Tibial artery (tissue), 4 donors: ENCODE data around the gene APOLD1.
"Not testable (repeated sequence)": the region's sequence is repeated elsewhere in the genome, so short reads cannot be mapped to it uniquely, and the experiment has no call there.

Experiments used
- DNase-seq, 2 donors: peaks; one replicate each; pipeline ENCODE4 v3.0.0-alpha.2; 2019
- H3K27ac ChIP-seq, 2 donors: fragments of 200-600 bp; sonication (generic) in 1 of 2; 1 replicate in 1 of 2; 2 replicates in 1 of 2; pipeline ENCODE4 v1.5.1; 2018 to 2019; ENCODE audit warnings: mild to moderate bottlenecking in 1 of 2
- H3K27me3 ChIP-seq, 2 donors: fragments of 200-600 bp; sonication (generic) in 1 of 2; one replicate each; pipeline versions ENCODE4 v1.5.1 to v1.6.0; 2016 to 2019
- H3K36me3 ChIP-seq, 3 donors: fragments of 200-600 bp; sonication (generic) in 2 of 3; one replicate each; pipeline ENCODE4 v1.5.1; 2016 to 2019; ENCODE audit warnings: mild to moderate bottlenecking in 2 of 3
- H3K4me1 ChIP-seq, 4 donors: fragments of 200-600 bp; sonication (generic) in 2 of 4; 1 replicate in 3 of 4; 2 replicates in 1 of 4; pipeline ENCODE4 v1.5.1; 2016 to 2019
- H3K4me3 ChIP-seq, 2 donors: fragments of 200-600 bp; sonication (generic) in 1 of 2; 1 replicate in 1 of 2; 2 replicates in 1 of 2; pipeline ENCODE4 v1.5.1; 2018 to 2019; ENCODE audit warnings: mild to moderate bottlenecking in 2 of 2
- H3K9me3 ChIP-seq, 3 donors: fragments of 200-600 bp; sonication (generic) in 1 of 3; one replicate each; pipeline ENCODE4 v1.5.1; 2016 to 2019
- intact Hi-C: fragments of 100-400 bp; cut with DNase I; formaldehyde crosslinking; loops from one replicate; pipeline ENCODE4 v1.15.0; 2023; ENCODE audit warnings: low total_unique reads
- TF ChIP-seq, protein P1 (sequence below), 2 experiments: fragments of 200-600 bp in 1 of 2; fragments of 450-650 bp in 1 of 2; IDR thresholded peaks; one replicate each; pipeline ENCODE4 v1.5.1; 2017 to 2019; ENCODE audit warnings: antibody characterized with exemption in 2 of 2, mild to moderate bottlenecking in 1 of 2, moderate library complexity in 1 of 2

APOLD1 gene

DNA sequence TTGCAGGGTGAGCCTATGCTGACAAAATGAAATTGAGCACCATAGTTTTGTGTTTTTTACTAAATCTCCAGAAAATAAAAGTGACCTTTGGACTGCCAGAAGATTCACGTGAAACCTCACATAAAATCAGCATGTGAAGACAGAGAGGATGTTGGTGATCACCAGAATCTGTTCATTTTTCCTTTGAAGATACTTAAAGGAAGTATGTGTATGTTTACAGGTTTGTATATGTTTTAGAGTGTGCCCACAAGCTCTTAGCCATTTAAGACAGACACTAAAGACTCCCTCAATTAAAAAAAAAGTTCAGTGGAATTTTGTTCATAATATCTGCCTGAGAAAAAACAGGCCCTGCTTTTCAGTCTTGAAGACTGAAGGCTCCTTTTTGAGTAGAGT, 53.5 kb downstream of the APOLD1 start:
- H3K4me1 ChIP-seq, result peaks cover 0 to 10% (median 0%) of the 10 kb centered on the region in 4 donors
- intact Hi-C loops, result loop anchor here (10.0 kb wide), 2 partner anchors 46 to 376 kb away; no protein-coding TSS in a partner anchor
- H3K9me3 ChIP-seq, result no peaks in the 10 kb centered on the region
- no peak for DNase-seq
- no peaks in the 10 kb centered on the region for H3K27me3 ChIP-seq
- TF ChIP-seq, protein P1, sequence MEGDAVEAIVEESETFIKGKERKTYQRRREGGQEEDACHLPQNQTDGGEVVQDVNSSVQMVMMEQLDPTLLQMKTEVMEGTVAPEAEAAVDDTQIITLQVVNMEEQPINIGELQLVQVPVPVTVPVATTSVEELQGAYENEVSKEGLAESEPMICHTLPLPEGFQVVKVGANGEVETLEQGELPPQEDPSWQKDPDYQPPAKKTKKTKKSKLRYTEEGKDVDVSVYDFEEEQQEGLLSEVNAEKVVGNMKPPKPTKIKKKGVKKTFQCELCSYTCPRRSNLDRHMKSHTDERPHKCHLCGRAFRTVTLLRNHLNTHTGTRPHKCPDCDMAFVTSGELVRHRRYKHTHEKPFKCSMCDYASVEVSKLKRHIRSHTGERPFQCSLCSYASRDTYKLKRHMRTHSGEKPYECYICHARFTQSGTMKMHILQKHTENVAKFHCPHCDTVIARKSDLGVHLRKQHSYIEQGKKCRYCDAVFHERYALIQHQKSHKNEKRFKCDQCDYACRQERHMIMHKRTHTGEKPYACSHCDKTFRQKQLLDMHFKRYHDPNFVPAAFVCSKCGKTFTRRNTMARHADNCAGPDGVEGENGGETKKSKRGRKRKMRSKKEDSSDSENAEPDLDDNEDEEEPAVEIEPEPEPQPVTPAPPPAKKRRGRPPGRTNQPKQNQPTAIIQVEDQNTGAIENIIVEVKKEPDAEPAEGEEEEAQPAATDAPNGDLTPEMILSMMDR (IDR thresholded peaks at IDR 0.05), result no peak
- H3K4me3 ChIP-seq, result no peak overlapping the region
- no peak overlapping the region for H3K27ac ChIP-seq
- H3K36me3 ChIP-seq, result peaks cover 0 to under 1% (median 0%) of the 10 kb centered on the region in 3 donors

DNA sequence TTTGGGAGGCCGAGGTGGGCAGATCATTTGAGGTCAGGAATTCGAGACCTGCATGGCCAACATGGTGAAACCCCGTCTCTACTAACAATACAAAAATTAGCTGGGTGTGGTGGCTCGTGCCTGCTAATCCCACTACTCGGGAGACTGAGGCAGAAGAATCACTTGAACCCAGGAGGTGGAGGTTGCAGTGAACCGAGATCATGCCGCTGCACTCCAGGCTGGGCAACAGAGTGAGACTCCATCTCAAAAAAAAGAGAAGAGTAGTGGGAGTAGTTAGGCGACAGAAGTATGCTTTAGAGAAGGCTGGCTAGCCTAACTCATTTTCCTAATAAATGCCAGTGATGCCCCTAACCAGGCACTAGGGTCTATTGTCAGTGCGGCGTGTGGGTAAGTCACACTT, 54.0 kb downstream of the APOLD1 start:
- intact Hi-C loops, result loop anchor here (10.0 kb wide), 2 partner anchors 45 to 375 kb away; no protein-coding TSS in a partner anchor
- H3K4me1 ChIP-seq, result peaks cover 0 to 10% (median 0%) of the 10 kb centered on the region in 4 donors
- H3K27ac ChIP-seq, H3K36me3 ChIP-seq, H3K9me3 ChIP-seq, DNase-seq, H3K27me3 ChIP-seq, H3K4me3 ChIP-seq: not testable (repeated sequence)

DNA sequence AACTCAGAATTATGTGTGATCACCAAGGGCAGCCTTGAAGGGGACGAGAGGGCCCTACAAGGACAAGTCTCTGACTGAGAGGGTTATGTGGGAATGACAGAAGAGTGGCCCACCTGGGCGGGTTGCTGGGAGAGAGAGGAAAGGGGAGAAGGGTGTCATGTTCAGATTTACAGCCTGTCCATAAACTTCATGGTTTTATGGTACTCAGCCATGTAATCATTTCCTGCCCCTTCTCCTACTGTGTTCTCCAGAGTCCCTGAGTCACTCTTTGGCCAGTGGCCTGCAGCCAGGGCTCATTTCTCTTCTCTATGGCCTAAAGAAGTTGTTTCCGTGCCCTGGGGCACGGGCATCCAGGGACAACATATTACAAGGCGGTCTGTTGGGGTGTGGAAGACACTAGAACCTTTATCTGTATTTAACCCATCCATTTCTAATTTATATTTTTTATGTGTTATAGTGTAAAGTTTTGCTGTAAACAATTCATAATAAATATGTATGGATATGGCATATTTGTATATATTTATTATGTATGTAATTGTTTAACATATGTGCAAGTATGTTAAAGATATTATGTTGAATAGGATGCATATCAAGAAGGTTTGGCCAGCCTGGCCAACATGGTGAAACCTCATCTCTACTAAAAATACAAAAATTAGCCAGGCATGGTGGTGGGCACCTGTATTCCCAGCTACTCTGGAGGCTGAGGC, 54.6 kb downstream of the APOLD1 start:
- Histone ChIP-seq H3K4me3 (no peak overlapping the region), H3K27ac (no peak overlapping the region), H3K9me3 (no peaks in the 10 kb centered on the region), H3K4me1 (peaks cover 0 to 10% (median 0%) of the 10 kb centered on the region in 4 donors), H3K36me3 (no peaks in the 10 kb centered on the region), H3K27me3 (no peaks in the 10 kb centered on the region)
- TF ChIP-seq, protein P1 (IDR thresholded peaks at IDR 0.05), result no peak
- DNase-seq, result peak; percentile 57 to 73
- intact Hi-C loops, result loop anchor here (10.0 kb wide), 2 partner anchors 45 to 375 kb away; no protein-coding TSS in a partner anchor

DNA sequence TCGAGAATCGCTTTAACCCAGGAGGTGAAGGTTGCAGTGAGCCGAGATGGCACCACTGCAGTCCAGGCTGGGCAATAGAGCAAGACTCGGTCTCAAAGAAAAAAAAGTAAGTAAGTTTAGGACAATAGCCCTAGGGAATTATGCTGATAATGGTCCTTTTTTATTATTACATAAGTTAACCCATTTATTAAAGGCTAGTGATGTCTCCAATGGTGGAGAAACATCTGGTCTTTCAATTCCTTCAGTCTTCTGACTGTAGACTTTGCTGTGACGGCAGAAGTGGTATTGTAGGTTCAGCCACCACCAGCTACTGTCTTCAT, 55.1 kb downstream of the APOLD1 start:
- Histone ChIP-seq H3K36me3 (no peaks in the 10 kb centered on the region), H3K4me3 (no peak overlapping the region), H3K27me3 (no peaks in the 10 kb centered on the region), H3K9me3 (no peaks in the 10 kb centered on the region), H3K27ac (no peak overlapping the region), H3K4me1 (peaks cover 0 to 10% (median 0%) of the 10 kb centered on the region in 4 donors)
- no peak for DNase-seq
- intact Hi-C loops, result no loop called here
- TF ChIP-seq, protein P1 (IDR thresholded peaks at IDR 0.05), result no peak
